C4-2B (cell line): ENCODE data around the gene ATP2A1.

Source experiments
- ZFX ChIP-seq: fragments of 450-650 bp; IDR thresholded peaks from 2 replicates; pipeline ENCODE4 v1.6.1; 2017
- TF ChIP-seq, protein P1 (sequence below): fragments of 450-650 bp; conservative IDR thresholded peaks from 2 replicates; pipeline ENCODE4 v1.5.1; 2017; ENCODE audit warnings: mild to moderate bottlenecking

DNA sequence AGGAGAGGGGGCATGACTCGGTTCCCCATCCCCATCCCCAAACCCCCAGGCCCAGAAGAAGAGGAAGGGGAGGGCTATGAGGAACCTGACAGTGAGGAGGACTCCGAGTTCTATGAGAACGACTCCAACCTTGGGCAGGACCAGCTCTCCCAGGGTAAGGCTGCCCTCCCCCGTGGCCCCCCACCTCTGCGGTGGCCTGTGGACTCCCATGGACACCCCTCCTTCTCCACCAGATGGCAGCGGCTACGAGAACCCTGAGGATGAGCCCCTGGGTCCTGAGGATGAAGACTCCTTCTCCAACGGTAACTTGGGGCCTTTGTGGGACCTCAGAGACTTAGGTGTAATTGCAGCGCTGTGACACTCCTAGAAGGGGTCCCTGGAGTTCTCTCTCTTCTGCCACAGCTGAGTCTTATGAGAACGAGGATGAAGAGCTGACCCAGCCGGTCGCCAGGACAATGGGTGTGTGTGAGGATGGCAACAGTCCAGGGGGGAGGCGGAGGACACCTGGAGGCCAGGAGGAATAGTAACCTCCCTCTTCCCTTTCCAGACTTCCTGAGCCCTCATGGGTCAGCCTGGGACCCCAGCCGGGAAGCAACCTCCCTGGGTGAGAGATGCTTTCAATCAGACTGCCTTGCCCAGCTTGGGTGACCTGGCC is 59.1 kb downstream of the ATP2A1 start:
- TF ChIP-seq, protein P1, sequence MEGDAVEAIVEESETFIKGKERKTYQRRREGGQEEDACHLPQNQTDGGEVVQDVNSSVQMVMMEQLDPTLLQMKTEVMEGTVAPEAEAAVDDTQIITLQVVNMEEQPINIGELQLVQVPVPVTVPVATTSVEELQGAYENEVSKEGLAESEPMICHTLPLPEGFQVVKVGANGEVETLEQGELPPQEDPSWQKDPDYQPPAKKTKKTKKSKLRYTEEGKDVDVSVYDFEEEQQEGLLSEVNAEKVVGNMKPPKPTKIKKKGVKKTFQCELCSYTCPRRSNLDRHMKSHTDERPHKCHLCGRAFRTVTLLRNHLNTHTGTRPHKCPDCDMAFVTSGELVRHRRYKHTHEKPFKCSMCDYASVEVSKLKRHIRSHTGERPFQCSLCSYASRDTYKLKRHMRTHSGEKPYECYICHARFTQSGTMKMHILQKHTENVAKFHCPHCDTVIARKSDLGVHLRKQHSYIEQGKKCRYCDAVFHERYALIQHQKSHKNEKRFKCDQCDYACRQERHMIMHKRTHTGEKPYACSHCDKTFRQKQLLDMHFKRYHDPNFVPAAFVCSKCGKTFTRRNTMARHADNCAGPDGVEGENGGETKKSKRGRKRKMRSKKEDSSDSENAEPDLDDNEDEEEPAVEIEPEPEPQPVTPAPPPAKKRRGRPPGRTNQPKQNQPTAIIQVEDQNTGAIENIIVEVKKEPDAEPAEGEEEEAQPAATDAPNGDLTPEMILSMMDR, result no peak
- TF ChIP-seq ZFX, result no peak
